GM19372 (cell line): ENCODE measurements around the gene CHERP.

Experiments used
- ATAC-seq: cut with Tn5 transposase; IDR thresholded peaks from one replicate; pipeline ENCODE4 v1.9.1; 2021; ENCODE audit warnings: mild to moderate bottlenecking, low read depth, moderate library complexity; ENCODE audit not compliant: unreplicated experiment

CHERP gene

GRCh38 chr19:16542045-16542909 is at the start of gene CHERP:
CHERP (minus strand) TSS chr19:16542437; CDS start chr19:16542378, 59 bp downstream.
- ATAC-seq, result peak; percentile 84

- no peak for ATAC-seq
Observed at GRCh38 chr19:16590876-16591802, 48.9 kb upstream of the CHERP start.

- no peak for ATAC-seq
Observed at GRCh38 chr19:16589917-16590316, 47.7 kb upstream of the CHERP start.

GRCh38 chr19:16588824-16589577 is 46.8 kb upstream of the CHERP start:
- ATAC-seq, result no peak

- no peak for ATAC-seq
Observed at GRCh38 chr19:16587833-16588823, 45.9 kb upstream of the CHERP start.

- no peak for ATAC-seq
Observed at GRCh38 chr19:16586991-16587832, 45.0 kb upstream of the CHERP start.

- ATAC-seq, result no peak
Observed at GRCh38 chr19:16586477-16586871, 44.2 kb upstream of the CHERP start.

GRCh38 chr19:16585808-16586476 is 43.7 kb upstream of the CHERP start:
- ATAC-seq, result no peak

- ATAC-seq, result no peak
Observed at GRCh38 chr19:16585094-16585801, 43.0 kb upstream of the CHERP start.

GRCh38 chr19:16584248-16585093 is 42.2 kb upstream of the CHERP start:
- peak; percentile 66 for ATAC-seq

GRCh38 chr19:16582486-16583261 is 40.4 kb upstream of the CHERP start:
- no peak for ATAC-seq

GRCh38 chr19:16581971-16582343 is 39.7 kb upstream of the CHERP start:
- ATAC-seq, result no peak

GRCh38 chr19:16581145-16581970 is 39.1 kb upstream of the CHERP start:
- ATAC-seq, result no peak

- no peak for ATAC-seq
Observed at GRCh38 chr19:16579381-16579780, 37.1 kb upstream of the CHERP start.

- no peak for ATAC-seq
Observed at GRCh38 chr19:16577531-16577985, 35.3 kb upstream of the CHERP start.
